ENCODE measurements around the gene RNF222.

Gene RNF222

DNA sequence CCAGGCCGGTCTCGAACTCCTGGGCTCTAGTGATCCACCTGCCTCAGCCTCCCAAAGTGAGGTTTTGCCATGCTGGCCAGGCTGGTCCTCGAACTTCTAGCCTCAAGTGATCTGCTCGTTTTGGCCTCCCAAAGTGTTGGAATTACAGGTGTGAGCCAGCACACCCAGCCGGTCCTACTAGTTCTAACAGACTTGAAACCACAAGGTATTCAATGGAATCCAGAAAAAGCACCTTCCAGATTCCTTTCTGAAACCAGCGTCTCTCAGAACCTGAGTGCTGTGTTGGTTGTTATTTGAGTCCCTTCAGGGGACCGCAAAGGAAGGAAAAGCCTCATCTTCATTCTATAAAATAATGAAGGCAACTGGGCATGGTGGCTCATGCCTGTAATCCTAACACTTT is 25.2 kb downstream of the RNF222 start:
- no peaks in the 10 kb centered on the region for H3K9me3 ChIP-seq (ENCODE audit: insufficient read depth, low read depth, low read length)
- H3K79me2 ChIP-seq (ENCODE audit: insufficient read depth, low read length): peaks cover 14% of the 10 kb centered on the region
- H3K9me2 ChIP-seq (replicated peaks; ENCODE audit: low read depth, low read length): no peaks in the 10 kb centered on the region
- no peak overlapping the region for H3K4me3 ChIP-seq (ENCODE audit: low read length, poor library complexity, severe bottlenecking)
- H4K20me1 ChIP-seq (ENCODE audit: insufficient read depth, low read length, poor library complexity, severe bottlenecking): peaks cover 8% of the 10 kb centered on the region
- no peak overlapping the region for H3K4me2 ChIP-seq (ENCODE audit: low read depth, low read length, poor library complexity, severe bottlenecking)
- no peak overlapping the region for H3K9ac ChIP-seq (ENCODE audit: low read depth, low read length, poor library complexity, severe bottlenecking)
- H3K27me3 ChIP-seq (ENCODE audit: insufficient read depth, low read length, poor library complexity, severe bottlenecking): no peaks in the 10 kb centered on the region
- peaks cover 8% of the 10 kb centered on the region for H3F3A ChIP-seq (ENCODE audit: low read depth)
- TF ChIP-seq, protein P1, sequence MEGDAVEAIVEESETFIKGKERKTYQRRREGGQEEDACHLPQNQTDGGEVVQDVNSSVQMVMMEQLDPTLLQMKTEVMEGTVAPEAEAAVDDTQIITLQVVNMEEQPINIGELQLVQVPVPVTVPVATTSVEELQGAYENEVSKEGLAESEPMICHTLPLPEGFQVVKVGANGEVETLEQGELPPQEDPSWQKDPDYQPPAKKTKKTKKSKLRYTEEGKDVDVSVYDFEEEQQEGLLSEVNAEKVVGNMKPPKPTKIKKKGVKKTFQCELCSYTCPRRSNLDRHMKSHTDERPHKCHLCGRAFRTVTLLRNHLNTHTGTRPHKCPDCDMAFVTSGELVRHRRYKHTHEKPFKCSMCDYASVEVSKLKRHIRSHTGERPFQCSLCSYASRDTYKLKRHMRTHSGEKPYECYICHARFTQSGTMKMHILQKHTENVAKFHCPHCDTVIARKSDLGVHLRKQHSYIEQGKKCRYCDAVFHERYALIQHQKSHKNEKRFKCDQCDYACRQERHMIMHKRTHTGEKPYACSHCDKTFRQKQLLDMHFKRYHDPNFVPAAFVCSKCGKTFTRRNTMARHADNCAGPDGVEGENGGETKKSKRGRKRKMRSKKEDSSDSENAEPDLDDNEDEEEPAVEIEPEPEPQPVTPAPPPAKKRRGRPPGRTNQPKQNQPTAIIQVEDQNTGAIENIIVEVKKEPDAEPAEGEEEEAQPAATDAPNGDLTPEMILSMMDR (conservative IDR thresholded peaks at IDR 0.05; ENCODE audit: low read length): no peak
- TF ChIP-seq EZH2phosphoT487 (IDR thresholded peaks at IDR 0.05; ENCODE audit: borderline replicate concordance): no peak
- H2AFZ ChIP-seq (ENCODE audit: low read length): no peak overlapping the region
- H3K36me3 ChIP-seq (ENCODE audit: insufficient read depth, low read length): peaks cover 7% of the 10 kb centered on the region; the same call in 1 of the 2 replicates
- peaks cover 13% of the 10 kb centered on the region for H3K4me1 ChIP-seq (ENCODE audit: insufficient read depth, low read length, poor library complexity, severe bottlenecking)

DNA sequence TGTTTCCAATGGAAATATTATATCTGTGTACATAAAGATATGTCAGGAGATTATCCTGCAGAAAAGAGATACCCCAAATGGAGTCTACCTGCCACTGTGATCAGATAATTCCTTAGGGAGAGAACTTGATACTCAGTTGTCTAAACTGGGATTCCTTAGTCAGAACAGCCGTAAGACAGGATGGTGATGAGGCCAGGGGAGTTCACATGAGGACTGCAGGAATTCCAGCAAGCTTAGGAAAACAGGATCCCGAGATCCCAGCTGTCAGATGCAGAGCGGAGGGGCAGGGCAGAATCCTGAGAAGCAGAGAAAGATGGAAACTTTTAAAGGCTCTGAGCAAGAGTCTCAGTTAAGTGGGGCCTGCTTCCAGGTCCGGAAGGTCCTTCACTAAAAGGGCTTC is 25.8 kb downstream of the RNF222 start:
- H3K79me2 ChIP-seq (ENCODE audit: insufficient read depth, low read length): peaks cover 14% of the 10 kb centered on the region
- H3F3A ChIP-seq (ENCODE audit: low read depth): peaks cover 2% of the 10 kb centered on the region
- H3K4me2 ChIP-seq (ENCODE audit: low read depth, low read length, poor library complexity, severe bottlenecking): no peak overlapping the region
- no peaks in the 10 kb centered on the region for H3K27me3 ChIP-seq (ENCODE audit: insufficient read depth, low read length, poor library complexity, severe bottlenecking)
- no peaks in the 10 kb centered on the region for H3K9me2 ChIP-seq (replicated peaks; ENCODE audit: low read depth, low read length)
- H3K36me3 ChIP-seq (ENCODE audit: insufficient read depth, low read length): peaks cover 1% of the 10 kb centered on the region; the same call in 1 of the 2 replicates
- H3K4me3 ChIP-seq (ENCODE audit: low read length, poor library complexity, severe bottlenecking): no peak overlapping the region
- no peaks in the 10 kb centered on the region for H3K9me3 ChIP-seq (ENCODE audit: insufficient read depth, low read depth, low read length)
- H3K4me1 ChIP-seq (ENCODE audit: insufficient read depth, low read length, poor library complexity, severe bottlenecking): peaks cover 11% of the 10 kb centered on the region
- TF ChIP-seq EZH2phosphoT487 (IDR thresholded peaks at IDR 0.05; ENCODE audit: borderline replicate concordance): no peak
- TF ChIP-seq, protein P1 (conservative IDR thresholded peaks at IDR 0.05; ENCODE audit: low read length): no peak
- H3K9ac ChIP-seq (ENCODE audit: low read depth, low read length, poor library complexity, severe bottlenecking): no peak overlapping the region
- no peak overlapping the region for H2AFZ ChIP-seq (ENCODE audit: low read length)
- H4K20me1 ChIP-seq (ENCODE audit: insufficient read depth, low read length, poor library complexity, severe bottlenecking): peaks cover 1% of the 10 kb centered on the region

DNA sequence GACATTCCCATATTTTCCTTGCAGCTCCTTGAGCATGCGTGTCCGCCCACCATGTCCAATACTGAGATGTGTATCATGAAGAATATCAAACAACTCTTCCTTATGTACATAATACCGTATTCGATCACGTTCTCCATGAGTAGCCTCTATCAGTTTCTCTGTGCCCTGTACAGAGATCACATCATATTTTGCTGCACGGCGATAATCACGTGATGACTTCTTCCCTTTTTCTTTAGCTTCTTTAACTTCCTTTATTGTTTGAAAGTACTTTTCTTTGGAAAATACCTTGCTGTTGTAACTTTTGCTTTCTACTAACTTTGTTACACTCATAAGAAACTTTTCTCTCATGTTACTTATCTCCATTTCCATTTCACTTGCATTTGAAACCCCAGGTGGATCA is 27.7 kb downstream of the RNF222 start:
- Histone ChIP-seq H3K4me2 (ENCODE audit: low read depth, low read length, poor library complexity, severe bottlenecking) (no peak overlapping the region), H3K36me3 (ENCODE audit: insufficient read depth, low read length) (no peaks in the 10 kb centered on the region), H3K9ac (ENCODE audit: low read depth, low read length, poor library complexity, severe bottlenecking) (no peak overlapping the region), H3K4me1 (ENCODE audit: insufficient read depth, low read length, poor library complexity, severe bottlenecking) (no peaks in the 10 kb centered on the region), H2AFZ (ENCODE audit: low read length) (no peak overlapping the region), H3K4me3 (ENCODE audit: low read length, poor library complexity, severe bottlenecking) (no peak overlapping the region), H3K79me2 (ENCODE audit: insufficient read depth, low read length) (no peaks in the 10 kb centered on the region), H3K9me2 (replicated peaks; ENCODE audit: low read depth, low read length) (no peaks in the 10 kb centered on the region), H3F3A (ENCODE audit: low read depth) (no peaks in the 10 kb centered on the region), H3K27me3 (ENCODE audit: insufficient read depth, low read length, poor library complexity, severe bottlenecking) (no peaks in the 10 kb centered on the region), H3K9me3 (ENCODE audit: insufficient read depth, low read depth, low read length) (no peaks in the 10 kb centered on the region), H4K20me1 (ENCODE audit: insufficient read depth, low read length, poor library complexity, severe bottlenecking) (no peaks in the 10 kb centered on the region)
- no peak for TF ChIP-seq EZH2phosphoT487 (IDR thresholded peaks at IDR 0.05; ENCODE audit: borderline replicate concordance)
- TF ChIP-seq, protein P1 (conservative IDR thresholded peaks at IDR 0.05; ENCODE audit: low read length): no peak

Data from Loucy (cell line).